Measurements from ENCODE around the gene FKBP9. TPM values are rescaled to one million over a fixed set of nuclear protein-coding genes. Genes with fewer than 3 reads are reported as not detected.
"Not testable (repeated sequence)": the region's sequence is repeated elsewhere in the genome, so short reads cannot be mapped to it uniquely, and the experiment has no call there.

FKBP9 gene
- total RNA-seq, 4 donors from 2014 or later, result 81.8 to 164 (median 130) TPM

GRCh38 chr7:33004104-33004616 lies 46.9 kb downstream of the FKBP9 start:
- DNase-seq (ENCODE audit: low spot score in 2 of 2); intact Hi-C loops (cut with DNase I; ENCODE audit: low total_unique reads); H3K4me3 ChIP-seq (ENCODE audit: low read depth, poor library complexity, severe bottlenecking): not testable (repeated sequence)
- WGBS, 2 donors, result 89% methylated on average over 10 of the region's 10 CpGs

- DNase-seq (ENCODE audit: low spot score in 2 of 2); H3K4me3 ChIP-seq (ENCODE audit: low read depth, poor library complexity, severe bottlenecking); intact Hi-C loops (cut with DNase I; ENCODE audit: low total_unique reads): not testable (repeated sequence)
- WGBS, 2 donors, result 87 to 95% methylated on average over 8 of the region's 8 CpGs
Measured at GRCh38 chr7:33005193-33005592, 48.0 kb downstream of the FKBP9 start.

GRCh38 chr7:33005690-33006089 lies 48.5 kb downstream of the FKBP9 start:
- H3K4me3 ChIP-seq (ENCODE audit: low read depth, poor library complexity, severe bottlenecking); intact Hi-C loops (cut with DNase I; ENCODE audit: low total_unique reads); DNase-seq (ENCODE audit: low spot score in 2 of 2): not testable (repeated sequence)
- 81 to 94% methylated on average over 4 of the region's 4 CpGs for WGBS, 2 donors

- WGBS, 2 donors, result 91 to 93% methylated on average over 2 of the region's 2 CpGs
- H3K4me3 ChIP-seq (ENCODE audit: low read depth, poor library complexity, severe bottlenecking), result no peak overlapping the region
- intact Hi-C loops (cut with DNase I; ENCODE audit: low total_unique reads), result no loop called here
Measured at GRCh38 chr7:33009734-33010133, 52.5 kb downstream of the FKBP9 start.

GRCh38 chr7:33012364-33012763 lies 55.1 kb downstream of the FKBP9 start:
- no peak overlapping the region for H3K4me3 ChIP-seq (ENCODE audit: low read depth, poor library complexity, severe bottlenecking)
- no peak for DNase-seq (ENCODE audit: low spot score in 2 of 2)
- TF ChIP-seq CTCF (IDR thresholded peaks at IDR 0.05) (no peak), POLR2A (IDR thresholded peaks at IDR 0.05) (no peak)
- intact Hi-C loops (cut with DNase I; ENCODE audit: low total_unique reads), result no loop called here

More at GRCh38 chr7:33009734-33010133, 52.5 kb downstream of the FKBP9 start:
- DNase-seq (ENCODE audit: low spot score in 2 of 2), result no peak
- TF ChIP-seq POLR2A (IDR thresholded peaks at IDR 0.05) (no peak), CTCF (IDR thresholded peaks at IDR 0.05) (no peak)

- no peak overlapping the region for H3K4me3 ChIP-seq (ENCODE audit: low read depth, poor library complexity, severe bottlenecking)
- intact Hi-C loops (cut with DNase I; ENCODE audit: low total_unique reads), result no loop called here
- no peak for DNase-seq (ENCODE audit: low spot score in 2 of 2)
- 93 to 94% methylated on average over 4 of the region's 4 CpGs for WGBS, 2 donors
- no peak for TF ChIP-seq POLR2A (IDR thresholded peaks at IDR 0.05)
- no peak for TF ChIP-seq CTCF (IDR thresholded peaks at IDR 0.05)
Measured at GRCh38 chr7:33024189-33024757, 67.0 kb downstream of the FKBP9 start.

- WGBS, 2 donors, result 67 to 76% methylated on average over 2 of the region's 2 CpGs
- H3K4me3 ChIP-seq (ENCODE audit: low read depth, poor library complexity, severe bottlenecking), result no peak overlapping the region
- intact Hi-C loops (cut with DNase I; ENCODE audit: low total_unique reads), result no loop called here
Measured at GRCh38 chr7:33035776-33036175, 78.5 kb downstream of the FKBP9 start.

More at GRCh38 chr7:33035776-33036175, 78.5 kb downstream of the FKBP9 start:
- TF ChIP-seq CTCF (IDR thresholded peaks at IDR 0.05) (no peak), POLR2A (IDR thresholded peaks at IDR 0.05) (no peak)
- DNase-seq (ENCODE audit: low spot score in 2 of 2), result no peak

Measured in lower leg skin (tissue), 4 donors.